Activated naive CD4-positive, alpha-beta T cell treated with anti-CD3 and anti-CD28 coated beads, Interleukin-2, amount 50 U/mL, for 72 hours (primary cell): ENCODE measurements around the gene EIF4G3. TPM values are rescaled to one million over a fixed set of nuclear protein-coding genes. Genes with fewer than 3 reads are reported as not detected.

Experiments
- ATAC-seq, 2 donors: fragments of 150-1000 bp; cut with Tn5 transposase; 2 replicates each; pipeline ENCODE4 v1.10.0; 2021; ENCODE audit warnings: mild to moderate bottlenecking in 2 of 2, moderate library complexity in 2 of 2
- DNase-seq, 2 donors: peaks; one replicate each; pipeline ENCODE4 v3.0.0; 2021 to 2022; ENCODE audit warnings: low spot score in 2 of 2
- H3K27ac Mint-ChIP-seq, 2 donors: one replicate each; pipeline ENCODE4 v1.8.0; 2022; ENCODE audit warnings: mild to moderate bottlenecking in 2 of 2, mixed read lengths in 2 of 2
- H3K36me3 Mint-ChIP-seq, 2 donors: one replicate each; pipeline ENCODE4 v1.8.0; 2022; ENCODE audit warnings: mixed read lengths in 2 of 2
- H3K9me3 Mint-ChIP-seq, 2 donors: one replicate each; pipeline ENCODE4 v1.8.0; 2022; ENCODE audit warnings: mixed read lengths in 2 of 2
- total RNA-seq, 2 donors: library from RNA; stranded (reverse); gene quantifications; one replicate each; pipeline ENCODE4 v1.2.3, GENCODE V29; 2022

Gene EIF4G3
- total RNA-seq, 2 donors from 2014 or later: 38.4 to 45.1 TPM

- Mint-ChIP-seq H3K27ac (no peak overlapping the region), H3K36me3 (no peaks in the 10 kb centered on the region), H3K9me3 (no peaks in the 10 kb centered on the region)
- ATAC-seq: no peak
- no peak for DNase-seq
These were observed 188.6 kb downstream of the EIF4G3 start for GRCh38 chr1:20987831-20988825.

DNA sequence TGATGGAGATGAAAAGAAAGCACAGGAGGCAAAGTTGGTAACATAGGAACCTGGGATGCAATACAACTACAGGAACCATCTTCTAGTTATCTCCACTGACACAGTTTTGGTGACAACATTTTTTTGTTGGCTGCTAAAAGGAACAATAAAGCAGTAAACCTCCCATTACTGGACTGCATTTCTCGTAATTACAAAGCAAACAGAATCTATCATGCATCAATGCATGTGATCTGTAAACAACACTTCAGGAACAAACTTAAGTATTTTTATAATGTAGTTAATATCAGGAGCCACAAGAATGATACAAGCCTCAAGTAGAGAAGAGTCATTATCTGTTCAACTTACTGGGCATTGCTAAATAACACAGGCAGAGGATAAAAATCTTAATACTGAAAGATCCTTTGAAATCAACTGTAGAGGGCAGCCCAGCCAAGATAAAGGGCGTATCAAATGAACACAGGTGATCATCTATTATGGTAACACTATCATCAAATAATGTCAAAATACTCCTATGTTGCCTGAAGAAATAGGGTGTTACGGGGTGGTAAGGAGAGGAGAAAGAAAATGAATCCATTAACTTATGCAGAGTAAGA, 193.3 kb downstream of the EIF4G3 start:
- ATAC-seq: no peak
- H3K9me3 Mint-ChIP-seq: no peaks in the 10 kb centered on the region
- no peaks in the 10 kb centered on the region for H3K36me3 Mint-ChIP-seq
- H3K27ac Mint-ChIP-seq: no peak overlapping the region
- no peak for DNase-seq

DNA sequence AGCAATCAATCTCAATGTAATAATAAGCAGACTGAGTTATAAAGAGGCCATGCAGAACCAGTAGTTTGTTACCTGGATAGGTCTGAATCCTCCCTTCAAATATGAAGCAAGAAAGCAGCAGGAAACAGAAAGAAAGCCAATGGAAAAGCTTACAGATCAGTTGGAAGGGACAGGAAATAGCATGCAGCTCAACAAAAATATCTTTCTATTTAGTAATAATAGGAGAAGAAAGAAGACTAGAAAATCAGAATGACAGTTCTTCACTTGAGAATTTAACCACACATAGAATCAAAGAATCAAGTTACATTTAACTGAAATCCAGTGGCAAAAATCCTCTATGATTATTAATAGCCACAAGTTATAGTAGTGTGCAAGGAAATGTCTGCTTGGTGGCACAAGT, 194.4 kb downstream of the EIF4G3 start:
- H3K9me3 Mint-ChIP-seq: no peaks in the 10 kb centered on the region
- no peak overlapping the region for H3K27ac Mint-ChIP-seq
- ATAC-seq (no peak), DNase-seq (no peak)
- no peaks in the 10 kb centered on the region for H3K36me3 Mint-ChIP-seq

DNA sequence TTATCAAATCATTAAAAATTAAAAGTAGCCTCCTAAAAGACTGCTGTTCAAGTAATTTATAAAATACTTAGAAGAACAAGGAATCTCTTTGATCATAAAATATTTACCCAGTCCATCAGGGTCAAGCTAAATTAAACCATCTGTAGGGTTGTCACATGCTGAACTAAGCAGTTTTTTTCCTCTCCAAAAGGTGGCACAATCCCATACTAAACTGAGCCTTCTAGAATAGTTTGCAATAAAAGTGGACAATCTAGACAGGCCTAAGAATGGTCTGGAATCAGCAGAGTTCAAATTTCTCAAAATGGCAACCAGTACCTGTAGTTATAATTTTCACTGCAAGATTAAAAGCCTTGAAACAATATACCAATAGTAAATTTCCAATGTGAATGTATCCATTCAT, 194.8 kb downstream of the EIF4G3 start:
- Mint-ChIP-seq H3K36me3 (no peaks in the 10 kb centered on the region), H3K9me3 (no peaks in the 10 kb centered on the region), H3K27ac (no peak overlapping the region)
- no peak for ATAC-seq
- no peak for DNase-seq

- ATAC-seq (no peak), DNase-seq (no peak)
- Mint-ChIP-seq H3K36me3 (no peaks in the 10 kb centered on the region), H3K9me3 (no peaks in the 10 kb centered on the region), H3K27ac (no peak overlapping the region)
These were observed 196.6 kb downstream of the EIF4G3 start for GRCh38 chr1:20980051-20980450.

DNA sequence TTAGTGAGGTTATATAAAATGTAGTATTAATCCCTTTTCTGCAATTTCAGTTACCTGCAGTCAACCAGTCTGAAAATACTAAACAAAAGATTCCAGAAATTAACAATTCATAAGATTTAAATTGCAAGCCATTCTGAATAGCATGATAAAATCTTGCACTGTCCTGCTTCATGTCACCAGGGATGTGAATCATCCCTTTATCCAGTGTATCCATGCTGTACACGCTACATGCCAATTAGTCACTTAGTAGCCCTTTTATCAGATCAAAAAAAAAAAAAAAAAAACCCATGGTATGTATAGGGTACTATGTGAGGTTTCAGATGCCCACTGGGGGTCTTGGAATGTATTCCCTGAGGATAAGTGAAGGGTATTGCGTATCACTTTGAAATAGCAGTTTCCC, 198.3 kb downstream of the EIF4G3 start:
- Mint-ChIP-seq H3K27ac (no peak overlapping the region), H3K36me3 (no peaks in the 10 kb centered on the region), H3K9me3 (no peaks in the 10 kb centered on the region)
- ATAC-seq: no peak
- no peak for DNase-seq

DNA sequence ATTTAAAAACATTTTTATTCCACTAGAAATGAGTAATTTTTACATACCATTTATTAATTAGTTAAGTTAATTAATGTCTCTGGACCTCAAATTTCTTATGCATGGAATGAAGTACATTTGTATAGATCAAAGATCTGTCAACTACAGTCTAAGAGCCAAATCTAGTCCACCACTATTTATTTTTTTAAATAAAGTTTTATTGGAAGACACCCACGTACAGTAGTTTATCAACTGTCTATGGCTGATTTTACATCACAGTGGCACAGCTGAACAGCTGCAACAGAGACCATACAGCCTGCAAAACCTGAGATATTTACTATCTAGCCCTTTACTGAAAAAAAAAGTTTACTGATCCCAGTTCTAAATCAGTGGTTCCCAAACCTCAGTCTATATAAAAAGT, 201.0 kb downstream of the EIF4G3 start:
- H3K36me3 Mint-ChIP-seq: peaks cover 0 to 5% of the 10 kb centered on the region in 2 donors
- DNase-seq: no peak
- no peak for ATAC-seq
- H3K27ac Mint-ChIP-seq: no peak overlapping the region
- no peaks in the 10 kb centered on the region for H3K9me3 Mint-ChIP-seq

DNA sequence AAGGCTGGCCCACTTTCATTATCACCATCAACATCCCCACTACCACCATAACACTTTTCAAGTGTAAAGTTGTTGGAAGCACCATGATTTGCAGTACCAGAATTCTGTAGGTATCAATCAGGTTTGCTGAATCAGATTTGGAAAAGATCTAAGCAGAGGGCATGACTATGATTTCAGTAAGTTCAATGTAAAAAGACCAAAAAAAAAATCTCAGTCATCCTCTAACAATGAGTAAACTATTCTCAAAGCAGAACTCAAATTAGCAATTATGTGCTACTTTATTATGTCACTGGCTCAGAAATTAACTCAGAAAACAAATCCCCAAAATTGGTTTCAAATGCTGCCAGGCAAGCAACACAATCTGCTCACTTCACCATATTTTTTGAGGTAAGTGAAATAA, 201.7 kb downstream of the EIF4G3 start:
- DNase-seq (no peak), ATAC-seq (peak in 1 of 2 donors; percentile 94)
- H3K9me3 Mint-ChIP-seq: no peaks in the 10 kb centered on the region
- H3K27ac Mint-ChIP-seq: no peak overlapping the region
- H3K36me3 Mint-ChIP-seq: peaks cover 0 to 5% of the 10 kb centered on the region in 2 donors

DNA sequence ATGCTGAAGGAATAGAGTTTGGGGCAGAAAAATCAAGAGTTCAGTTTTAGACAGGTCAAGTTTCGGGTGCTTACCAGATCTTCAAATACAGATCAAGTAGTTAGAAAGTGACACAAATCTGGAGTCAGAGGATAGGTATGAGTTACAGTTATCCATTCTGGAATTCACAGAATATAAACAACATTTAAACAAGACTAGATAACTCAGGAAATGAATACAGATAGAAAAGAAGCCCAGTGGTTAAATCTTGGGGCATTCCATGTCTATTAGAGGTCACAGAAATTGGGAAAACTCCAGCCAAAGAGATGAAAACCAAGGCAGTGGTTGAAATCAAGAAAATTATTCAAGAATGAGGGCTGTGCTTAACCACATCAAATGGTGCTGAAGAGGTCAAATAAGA, 202.6 kb downstream of the EIF4G3 start:
- Mint-ChIP-seq H3K27ac (peak overlapping the region in 1 of 2 donors; percentile 14), H3K9me3 (no peaks in the 10 kb centered on the region), H3K36me3 (peaks cover 0 to 5% of the 10 kb centered on the region in 2 donors)
- ATAC-seq (no peak), DNase-seq (no peak)

GRCh38 chr1:20972855-20973254, 203.8 kb downstream of the EIF4G3 start:
- ATAC-seq: no peak
- Mint-ChIP-seq H3K36me3 (peaks cover 0 to 5% of the 10 kb centered on the region in 2 donors), H3K27ac (no peak overlapping the region), H3K9me3 (no peaks in the 10 kb centered on the region)
- DNase-seq: no peak

DNA sequence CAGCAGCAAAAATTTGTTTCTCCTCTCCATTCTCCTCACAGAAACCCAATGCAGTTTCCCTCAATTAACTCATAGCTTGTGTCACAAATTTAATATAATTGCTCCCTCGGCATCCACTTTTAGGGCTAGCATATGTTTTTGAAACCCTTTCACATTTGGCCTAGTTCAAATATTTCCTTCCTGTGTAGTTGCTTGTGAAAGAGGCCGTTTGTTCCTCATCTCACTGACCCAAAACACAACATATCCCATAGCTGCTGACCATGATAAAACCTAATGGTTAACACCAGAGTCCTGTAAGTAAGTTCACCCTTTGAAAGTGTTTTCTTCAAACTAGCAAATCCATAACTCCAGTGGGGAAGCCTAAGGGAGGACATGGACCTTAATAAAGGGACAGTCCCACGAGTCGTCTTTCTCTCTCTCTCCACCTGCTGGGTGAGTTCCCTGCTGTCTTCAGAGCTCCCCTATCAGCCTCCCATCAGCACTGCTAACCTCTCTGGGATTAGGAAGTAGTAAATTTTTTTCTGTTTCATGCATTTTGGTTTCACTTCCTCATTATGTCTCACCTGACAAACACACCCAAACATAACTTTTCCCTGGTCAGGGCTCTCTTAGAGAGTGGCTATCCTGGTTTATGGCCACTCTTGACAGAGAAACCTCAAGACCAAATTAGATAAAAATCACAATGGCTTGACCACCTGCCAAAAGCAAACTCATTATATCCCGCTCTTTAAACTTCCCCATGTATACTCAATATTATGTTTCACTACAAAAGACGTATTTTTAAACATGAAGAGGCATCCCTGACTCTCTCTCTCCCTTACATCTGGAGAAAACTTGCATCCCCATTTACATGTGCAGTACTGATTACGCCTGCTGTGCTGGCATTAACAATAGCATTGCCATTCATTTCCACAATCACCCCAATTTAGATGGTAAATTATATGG, 211.9 kb downstream of the EIF4G3 start:
- no peak for DNase-seq
- Mint-ChIP-seq H3K36me3 (peaks cover 6% of the 10 kb centered on the region in 2 donors), H3K27ac (peak overlapping the region in 1 of 2 donors; percentile 19), H3K9me3 (no peaks in the 10 kb centered on the region)
- no peak for ATAC-seq

DNA sequence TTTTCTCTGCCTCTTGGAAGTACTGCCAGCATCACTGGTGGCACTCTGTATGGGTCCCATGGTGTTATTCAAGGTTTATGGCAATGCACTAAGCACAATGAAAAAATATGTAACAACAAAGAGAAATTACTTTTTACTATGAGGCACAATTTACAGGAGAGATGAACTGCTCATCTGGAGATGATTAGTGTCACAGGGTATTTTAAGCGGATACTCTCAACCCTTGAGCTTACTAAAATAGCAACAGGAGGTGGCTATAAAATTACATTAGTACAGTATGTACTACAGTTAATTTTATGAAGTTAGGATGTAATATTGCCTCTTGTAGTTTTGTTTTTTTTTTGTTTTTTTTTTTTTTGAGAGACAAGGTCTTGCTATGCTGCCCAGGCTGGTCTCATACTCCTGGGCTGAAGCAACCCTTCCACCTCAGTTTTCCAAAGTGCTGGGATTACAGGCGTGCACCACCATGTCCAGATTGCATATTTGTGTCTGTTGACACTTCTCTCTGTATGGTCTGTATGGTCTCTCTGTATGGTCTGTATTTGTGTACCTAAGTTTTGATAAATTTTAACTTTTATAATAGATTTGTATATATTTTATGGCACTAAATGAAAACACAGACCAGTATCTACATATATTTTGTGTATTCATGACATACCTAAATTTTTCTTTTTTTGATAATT, 214.0 kb downstream of the EIF4G3 start:
- Mint-ChIP-seq H3K9me3 (no peaks in the 10 kb centered on the region), H3K36me3 (peaks cover 6% of the 10 kb centered on the region in 2 donors), H3K27ac (no peak overlapping the region)
- DNase-seq (no peak), ATAC-seq (no peak)

DNA sequence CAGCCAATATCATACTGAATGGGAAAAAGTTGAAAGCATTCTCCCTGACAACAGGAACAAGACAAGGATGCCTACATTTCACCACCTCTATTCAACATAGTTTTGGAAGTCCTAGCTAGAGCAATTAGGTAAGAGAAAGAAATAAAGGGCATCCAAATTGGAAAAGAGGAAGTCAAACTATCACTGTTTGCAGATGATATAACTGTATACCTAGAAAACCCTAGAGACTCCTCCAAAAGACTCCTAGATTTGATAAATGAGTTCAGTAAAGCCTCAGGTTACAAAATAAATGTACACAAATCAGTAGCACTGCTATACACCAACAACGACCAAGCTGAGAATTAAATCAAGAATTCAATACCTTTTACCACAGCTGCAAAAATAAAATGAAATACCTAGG, 218.3 kb downstream of the EIF4G3 start:
- no peak for DNase-seq
- peaks cover 5 to 6% of the 10 kb centered on the region in 2 donors for H3K36me3 Mint-ChIP-seq
- H3K27ac Mint-ChIP-seq: no peak overlapping the region
- ATAC-seq: no peak
- H3K9me3 Mint-ChIP-seq: no peaks in the 10 kb centered on the region

GRCh38 chr1:20956272-20956671, 220.4 kb downstream of the EIF4G3 start:
- ATAC-seq: peak; percentile 63 to 99
- Mint-ChIP-seq H3K27ac (no peak overlapping the region), H3K36me3 (peaks cover 5 to 6% of the 10 kb centered on the region in 2 donors), H3K9me3 (no peaks in the 10 kb centered on the region)
- DNase-seq: no peak

DNA sequence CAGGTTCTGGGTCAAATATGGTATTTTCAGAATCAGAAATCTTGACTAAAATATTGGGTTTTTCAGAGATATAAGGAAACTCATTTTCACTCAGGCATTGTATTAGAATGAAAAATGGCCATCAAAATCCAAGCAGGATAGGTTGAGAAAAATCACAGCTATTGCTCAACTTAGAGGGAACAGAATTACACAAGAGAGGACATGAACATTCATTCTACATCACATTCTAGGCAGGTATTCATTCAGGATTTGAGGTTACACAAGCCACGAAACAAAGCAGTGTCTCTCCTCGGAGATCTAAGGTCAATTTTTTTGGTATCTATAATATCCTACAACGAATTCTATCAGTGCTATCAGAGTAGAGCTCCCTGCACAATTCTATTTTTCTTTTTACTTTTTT, 226.0 kb downstream of the EIF4G3 start:
- no peak for DNase-seq
- ATAC-seq: no peak
- H3K36me3 Mint-ChIP-seq: peaks cover 0 to 12% of the 10 kb centered on the region in 2 donors

GRCh38 chr1:20949871-20950590, 226.7 kb downstream of the EIF4G3 start:
- DNase-seq (no peak), ATAC-seq (no peak)
- no peaks in the 10 kb centered on the region for H3K9me3 Mint-ChIP-seq

More for the DNA sequence above, 226.0 kb downstream of the EIF4G3 start:
- Mint-ChIP-seq H3K27ac (no peak overlapping the region), H3K9me3 (no peaks in the 10 kb centered on the region)

More at GRCh38 chr1:20949871-20950590, 226.7 kb downstream of the EIF4G3 start:
- Mint-ChIP-seq H3K27ac (no peak overlapping the region), H3K36me3 (peaks cover 0 to 12% of the 10 kb centered on the region in 2 donors)
